Measurements from ENCODE around the gene TRPM2.

GRCh38 chr21:44317871-44318270, 35.5 kb upstream of the TRPM2 start:
- no peak for TF ChIP-seq CTCF (IDR thresholded peaks at IDR 0.05)
- TF ChIP-seq ZFX (IDR thresholded peaks at IDR 0.05; ENCODE audit: borderline replicate concordance) = no peak
